H1 (cell line): ENCODE results near the gene MIX23. TPM values are rescaled to one million over a fixed set of nuclear protein-coding genes. Genes with fewer than 3 reads are reported as not detected.

Experiments
- CTCF ChIA-PET: fragments of 300-600 bp; sonication (Branson Sonifier 250); formaldehyde crosslinking; loops from one replicate; lab custom pipeline; 2021; ENCODE audit not compliant: partially characterized antibody; lab: Charles Lee
- POLR2A ChIA-PET: fragments of 300-600 bp; sonication (Branson Sonifier 250); formaldehyde crosslinking; loops from one replicate; lab custom pipeline; 2021; ENCODE audit warnings: inconsistent platforms; ENCODE audit not compliant: partially characterized antibody; lab: Charles Lee
- DNase-seq, 2 experiments: peaks; one replicate each; pipeline versions ENCODE4 v3.0.0 to v3.0.0-alpha.2; 2010 to 2022; ENCODE audit warnings: low spot score in 2 of 2, low read depth in 1 of 2, mixed read lengths in 1 of 2
- FAIRE-seq: peaks from 2 replicates; lab custom pipeline; 2011; peaks lifted over from hg19 to GRCh38; lab: Jason Lieb, UNC
- H2AFZ ChIP-seq: 2 replicates; pipeline ENCODE4 v1.8.1; 2012; ENCODE audit warnings: low read length, inconsistent platforms
- H2AK5ac ChIP-seq: 2 replicates; pipeline ENCODE4 v1.6.1; 2013; ENCODE audit warnings: low read depth, low read length
- H2BK120ac ChIP-seq: replicated peaks from 2 replicates; pipeline ENCODE3; 2013; ENCODE audit warnings: low read depth, low read length, inconsistent platforms
- H2BK12ac ChIP-seq: 2 replicates; pipeline ENCODE4 v1.6.1; 2013; ENCODE audit warnings: low read depth, low read length
- H2BK15ac ChIP-seq: 2 replicates; pipeline ENCODE4 v1.6.1; 2013; ENCODE audit warnings: low read length
- H2BK20ac ChIP-seq: 2 replicates; pipeline ENCODE4 v1.6.1; 2013; ENCODE audit warnings: low read length
- H2BK5ac ChIP-seq: 2 replicates; pipeline ENCODE4 v1.6.1; 2013; ENCODE audit warnings: low read depth, low read length
- H3K14ac ChIP-seq: 2 replicates; pipeline ENCODE4 v1.6.1; 2013; ENCODE audit warnings: inconsistent platforms; ENCODE audit not compliant: insufficient read length
- H3K18ac ChIP-seq: 2 replicates; pipeline ENCODE4 v1.6.1; 2013; ENCODE audit warnings: low read length; ENCODE audit errors: extremely low read depth
- H3K23ac ChIP-seq: 2 replicates; pipeline ENCODE4 v1.6.1; 2013; ENCODE audit warnings: inconsistent platforms; ENCODE audit not compliant: insufficient read length
- H3K23me2 ChIP-seq: 2 replicates; pipeline ENCODE4 v1.6.1; 2013; ENCODE audit warnings: low read depth, low read length
- H3K27ac ChIP-seq: 2 replicates; pipeline ENCODE4 v1.6.1; 2011; ENCODE audit warnings: low read depth, low read length, inconsistent platforms
- H3K27me3 ChIP-seq, 4 experiments: replicated peaks in 1 of 4; 1 replicate in 1 of 4; 2 replicates in 3 of 4; pipeline versions ENCODE4 v1.6.1 to v1.8.1; 2011 to 2013; ENCODE audit warnings: low read length in 3 of 4, mild to moderate bottlenecking in 3 of 4, inconsistent platforms in 2 of 4, mixed read lengths in 2 of 4, moderate library complexity in 1 of 4; ENCODE audit not compliant: control insufficient read depth in 3 of 4, insufficient read depth in 3 of 4; ENCODE audit errors: extremely low read depth in 1 of 4
- H3K36me3 ChIP-seq, 4 experiments: 2 replicates each; pipeline versions ENCODE4 v1.6.1 to v1.8.1; 2011 to 2013; ENCODE audit warnings: mild to moderate bottlenecking in 4 of 4, low read length in 3 of 4, moderate library complexity in 2 of 4, control low read depth in 1 of 4, inconsistent platforms in 1 of 4; ENCODE audit not compliant: insufficient read depth in 4 of 4, control insufficient read depth in 2 of 4
- H3K4ac ChIP-seq: replicated peaks from 2 replicates; pipeline ENCODE3; 2013; ENCODE audit warnings: low read length, low read depth, mixed read lengths, inconsistent platforms; ENCODE audit not compliant: insufficient read length
- H3K4me1 ChIP-seq, 4 experiments: replicated peaks in 1 of 4; 1 replicate in 1 of 4; 2 replicates in 3 of 4; pipeline versions ENCODE4 v1.6.1 to v1.8.1; 2011 to 2013; ENCODE audit warnings: low read length in 3 of 4, inconsistent platforms in 2 of 4, mixed read lengths in 1 of 4; ENCODE audit not compliant: insufficient read depth in 4 of 4, control insufficient read depth in 3 of 4
- H3K4me2 ChIP-seq, 2 experiments: 2 replicates each; pipeline versions ENCODE4 v1.6.1 to v1.8.1; 2011 to 2013; ENCODE audit warnings: low read depth in 2 of 2, low read length in 2 of 2, control low read depth in 1 of 2, inconsistent platforms in 1 of 2, mild to moderate bottlenecking in 1 of 2; ENCODE audit not compliant: insufficient read depth in 1 of 2
- H3K4me3 ChIP-seq, 4 experiments: fragments of 200-600, 300-600 bp in 1 of 4; sonication (generic), shearing (Covaris generic), sonication (Bioruptor Twin) in 1 of 4; 2 replicates each; pipeline versions ENCODE4 v1.5.1 to v1.8.1; 2011 to 2016; ENCODE audit warnings: low read length in 4 of 4, low read depth in 3 of 4, control low read depth in 2 of 4, inconsistent platforms in 2 of 4, mild to moderate bottlenecking in 2 of 4, mixed read lengths in 1 of 4, moderate library complexity in 1 of 4; ENCODE audit not compliant: insufficient read depth in 2 of 4; ENCODE audit errors: extremely low read depth in 1 of 4
- H3K56ac ChIP-seq: replicated peaks from 2 replicates; pipeline ENCODE3; 2013; ENCODE audit warnings: low read depth, mild to moderate bottlenecking, mixed read lengths, low read length, inconsistent platforms; ENCODE audit not compliant: insufficient read length
- H3K79me1 ChIP-seq: 2 replicates; pipeline ENCODE4 v1.6.1; 2013; ENCODE audit warnings: low read depth, low read length, control low read depth
- H3K79me2 ChIP-seq, 2 experiments: 2 replicates each; pipeline versions ENCODE4 v1.6.1 to v1.8.1; 2012 to 2013; ENCODE audit warnings: low read length in 2 of 2, mild to moderate bottlenecking in 2 of 2, inconsistent platforms in 1 of 2; ENCODE audit not compliant: insufficient read depth in 2 of 2, control insufficient read depth in 1 of 2
- H3K9ac ChIP-seq, 4 experiments: replicated peaks in 1 of 4; 1 replicate in 1 of 4; 2 replicates in 3 of 4; pipeline versions ENCODE4 v1.6.1 to v1.8.1; 2011 to 2013; ENCODE audit warnings: low read depth in 3 of 4, low read length in 3 of 4, control low read depth in 2 of 4, mild to moderate bottlenecking in 2 of 4, moderate library complexity in 2 of 4, inconsistent platforms in 1 of 4; ENCODE audit errors: extremely low read depth in 1 of 4
- H3K9me3 ChIP-seq, 2 experiments: 2 replicates each; pipeline versions ENCODE4 v1.6.1 to v1.8.1; 2012 to 2013; ENCODE audit warnings: mild to moderate bottlenecking in 2 of 2, moderate library complexity in 2 of 2, control low read depth in 1 of 2, inconsistent platforms in 1 of 2, low read depth in 1 of 2, low read length in 1 of 2, mixed read lengths in 1 of 2; ENCODE audit not compliant: insufficient read depth in 2 of 2
- H4K20me1 ChIP-seq, 2 experiments: replicated peaks in 1 of 2; 2 replicates each; pipeline versions ENCODE3 to v1.8.1; 2011 to 2013; ENCODE audit warnings: inconsistent platforms in 2 of 2, low read length in 2 of 2, mild to moderate bottlenecking in 1 of 2; ENCODE audit not compliant: insufficient read depth in 2 of 2, control insufficient read depth in 1 of 2
- H4K5ac ChIP-seq: 2 replicates; pipeline ENCODE4 v1.6.1; 2013; ENCODE audit warnings: low read length, low read depth, mixed read lengths, inconsistent platforms; ENCODE audit not compliant: insufficient read length
- H4K8ac ChIP-seq: 2 replicates; pipeline ENCODE4 v1.8.0; 2013; ENCODE audit warnings: mild to moderate bottlenecking, moderate library complexity, low read length, inconsistent platforms; ENCODE audit not compliant: insufficient read depth; ENCODE audit errors: extremely low read depth
- H4K91ac ChIP-seq: replicated peaks from 2 replicates; pipeline ENCODE3; 2013; ENCODE audit warnings: low read length, mixed read lengths, inconsistent platforms; ENCODE audit not compliant: insufficient read length
- CEBPB ChIP-seq: IDR thresholded peaks from 2 replicates; pipeline ENCODE4 v1.6.1; 2012; ENCODE audit warnings: low read depth, low read length
- CHD2 ChIP-seq: IDR thresholded peaks from 2 replicates; pipeline ENCODE4 v1.6.1; 2012; ENCODE audit warnings: low read length, improper control_type of control experiment
- CTBP2 ChIP-seq: IDR thresholded peaks from 2 replicates; pipeline ENCODE4 v1.7.0; 2011; ENCODE audit warnings: borderline replicate concordance, mild to moderate bottlenecking, moderate library complexity, mixed read lengths, low read length; ENCODE audit not compliant: insufficient read depth, insufficient read length
- EP300 ChIP-seq, 2 experiments: IDR thresholded peaks; 1 replicate in 1 of 2; 2 replicates in 1 of 2; pipeline ENCODE4 v1.6.1; 2011 to 2012; ENCODE audit warnings: low read depth in 2 of 2, low read length in 2 of 2, mild to moderate bottlenecking in 2 of 2, borderline replicate concordance in 1 of 2, inconsistent platforms in 1 of 2, moderate library complexity in 1 of 2
- GTF2F1 ChIP-seq: IDR thresholded peaks from 2 replicates; pipeline ENCODE4 v1.6.1; 2012; ENCODE audit warnings: low read depth, low read length, improper control_type of control experiment, borderline replicate concordance
- HDAC6 ChIP-seq: IDR thresholded peaks from one replicate; pipeline ENCODE4 v1.7.1; 2012; ENCODE audit warnings: low read depth, mild to moderate bottlenecking, inconsistent platforms, low read length, moderate library complexity
- MAX ChIP-seq: IDR thresholded peaks from 2 replicates; pipeline ENCODE4 v1.6.1; 2012; ENCODE audit warnings: inconsistent platforms
- NANOG ChIP-seq: IDR thresholded peaks from 2 replicates; pipeline ENCODE4 v1.6.1; 2011; ENCODE audit warnings: low read length, low read depth, mild to moderate bottlenecking, inconsistent platforms; ENCODE audit not compliant: insufficient read depth, poor library complexity, severe bottlenecking
- PHF8 ChIP-seq: fragments of 200-600 bp; sonication (generic); conservative IDR thresholded peaks from 2 replicates; pipeline ENCODE4 v1.7.1; 2012; ENCODE audit warnings: low read depth, mild to moderate bottlenecking, inconsistent platforms, low read length, moderate library complexity
- POLR2AphosphoS5 ChIP-seq: IDR thresholded peaks from 2 replicates; pipeline ENCODE4 v1.6.1; 2011; ENCODE audit warnings: low read depth, low read length
- RXRA ChIP-seq: IDR thresholded peaks from 2 replicates; pipeline ENCODE4 v1.6.1; 2011; ENCODE audit warnings: low read depth, mild to moderate bottlenecking, low read length, moderate library complexity; ENCODE audit not compliant: insufficient read depth
- SIN3A ChIP-seq, 2 experiments: IDR thresholded peaks in 1 of 2; conservative IDR thresholded peaks in 1 of 2; 2 replicates each; pipeline ENCODE4 v1.6.1; 2011 to 2012; ENCODE audit warnings: low read length in 2 of 2, improper control_type of control experiment in 1 of 2, low read depth in 1 of 2, mild to moderate bottlenecking in 1 of 2
- SUZ12 ChIP-seq: fragments of 200-600 bp; sonication (generic); IDR thresholded peaks from 2 replicates; pipeline ENCODE4 v1.6.1; 2012; ENCODE audit warnings: mild to moderate bottlenecking, inconsistent platforms, low read length, moderate library complexity, mixed read lengths
- WGBS, 2 experiments: shearing (Covaris generic) in 1 of 2; methylation state at CpG; one replicate each; pipeline versions ENCODE4 v1.1.6 to v1.1.7; 2013 to 2015; ENCODE audit warnings: low lambda C conversion rate in 2 of 2, mixed read lengths in 2 of 2, inconsistent platforms in 1 of 2, low coverage in 1 of 2, missing lambda C conversion rate in 1 of 2; ENCODE audit not compliant: insufficient replicate concordance in 2 of 2, insufficient coverage in 1 of 2, insufficient read length in 1 of 2; ENCODE audit errors: extremely low coverage in 1 of 2, missing lambda C conversion rate in 1 of 2; 5-methylcytosine and 5-hydroxymethylcytosine counted together
- polyA plus RNA-seq, 7 experiments: library from polyadenylated mRNA; depleted of rRNA in 3 of 7; stranded (reverse) in 5 of 7; unstranded in 2 of 7; fragments of >200 nt in 5 of 7; fragments of 200-250 nt in 2 of 7; gene quantifications; 1 replicate in 5 of 7; 2 replicates in 1 of 7; 4 replicates in 1 of 7; pipeline versions ENCODE4 v1.2.1 to v1.2.3, GENCODE V29; 2011 to 2013; ENCODE audit warnings: missing spikeins in 2 of 7, mixed read lengths in 2 of 7
- total RNA-seq: library from RNA; stranded (reverse); fragmentation: NEBNext Ultra II Directional; extraction: Animal tissue kit (Norgen Biotek cat#: 25700); gene quantifications from 2 replicates; pipeline ENCODE4 v1.2.1, GENCODE V29; 2021

The MIX23 gene
- total and polyA plus RNA-seq, 2 of the 8 experiments (the other 6 are each of a cell fraction or from before 2014, with no cell fraction given) = 22.1 to 69.6 TPM

DNA sequence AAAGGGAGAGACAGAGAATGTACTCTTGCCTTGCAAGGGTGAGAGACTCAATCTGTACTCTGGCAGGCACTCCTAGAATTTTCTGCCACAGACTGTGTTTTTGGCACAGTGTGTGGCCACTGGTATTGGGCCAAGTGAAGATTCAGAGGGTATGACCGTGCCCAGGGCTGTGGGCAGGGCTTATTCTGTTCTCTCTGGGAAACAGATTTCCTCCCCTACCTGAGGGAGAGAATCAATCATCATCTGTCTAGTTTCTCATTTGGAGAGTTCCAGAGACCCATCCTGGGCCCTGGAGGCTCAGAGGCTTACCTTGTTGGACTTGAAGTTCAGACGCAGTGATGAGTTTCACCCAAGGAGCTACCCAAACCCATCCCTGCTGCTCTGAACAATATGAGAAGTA lies 29.8 kb downstream of the MIX23 start:
- no peak overlapping the region for H3K14ac ChIP-seq
- no peak overlapping the region for H2BK120ac ChIP-seq
- DNase-seq (no peak), FAIRE-seq (no peak)
- H3K9ac ChIP-seq = no peak overlapping the region
- H3K27me3 ChIP-seq = no peaks in the 10 kb centered on the region
- H2BK12ac ChIP-seq = no peak overlapping the region
- H3K9me3 ChIP-seq = no peaks in the 10 kb centered on the region
- H2AFZ ChIP-seq = no peak overlapping the region
- H3K79me2 ChIP-seq = no peaks in the 10 kb centered on the region
- no peaks in the 10 kb centered on the region for H4K20me1 ChIP-seq
- H2BK15ac ChIP-seq = no peak overlapping the region
- 76% methylated on average over 2 of the region's 2 CpGs; no CpG with 5 or more reads in 1 of the 2 experiments for WGBS, 2 experiments
- H3K18ac ChIP-seq = no peak overlapping the region
- H3K79me1 ChIP-seq = no peaks in the 10 kb centered on the region
- no peak overlapping the region for H2AK5ac ChIP-seq
- no peak overlapping the region for H4K91ac ChIP-seq
- no peaks in the 10 kb centered on the region for H3K23me2 ChIP-seq
- H3K27ac ChIP-seq = no peak overlapping the region
- no peaks in the 10 kb centered on the region for H3K4me1 ChIP-seq
- no peak overlapping the region for H3K56ac ChIP-seq
- POLR2A ChIA-PET = no interaction called here
- H2BK20ac ChIP-seq = no peak overlapping the region
- no peak overlapping the region for H2BK5ac ChIP-seq
- CTCF ChIA-PET = interaction anchor here (0.7 to 1.6 kb wide), 6 partner anchors 26 to 806 kb away, joined by 3 to 7 read pairs (median 6); no protein-coding TSS in a partner anchor
- no peak overlapping the region for H4K8ac ChIP-seq
- H4K5ac ChIP-seq = no peak overlapping the region
- H3K4me3 ChIP-seq = no peak overlapping the region
- H3K23ac ChIP-seq = no peak overlapping the region
- no peaks in the 10 kb centered on the region; a peak in 1 of 8 replicates for H3K36me3 ChIP-seq
- no peak overlapping the region for H3K4ac ChIP-seq
- H3K4me2 ChIP-seq = no peak overlapping the region
- TF ChIP-seq CTBP2 (no peak), SIN3A (conservative IDR thresholded peaks at IDR 0.05 in 1 of 2, IDR thresholded peaks at IDR 0.05 in 1 of 2; ENCODE audit: low read depth in 1 of 2, low read length in 2 of 2) (no peak), PHF8 (no peak), CEBPB (no peak), EP300 (IDR thresholded peaks at IDR 0.05; ENCODE audit: borderline replicate concordance in 1 of 2, low read depth in 2 of 2, low read length in 2 of 2) (no peak), GTF2F1 (no peak), RXRA (no peak), CHD2 (no peak), SUZ12 (no peak), MAX (no peak), NANOG (no peak), POLR2AphosphoS5 (no peak), HDAC6 (no peak)
